Measurements from ENCODE around the gene CDCA4. TPM values are rescaled to one million over a fixed set of nuclear protein-coding genes. Genes with fewer than 3 reads are reported as not detected.

Gene CDCA4
- polyA plus RNA-seq, 3 donors from 2014 or later, result 14.5 to 18.3 (median 14.6) TPM

GRCh38 chr14:105023791-105024480 lies 3.1 kb upstream of the CDCA4 start:
- H3K27ac Mint-ChIP-seq, result peak overlapping the region in 4 of 6 donors; percentile 16 to 92 (median 62)
- H3K4me1 Mint-ChIP-seq, result peaks cover 28 to 41% of the 10 kb centered on the region in 2 donors
- peaks cover 0 to 4% (median 3%) of the 10 kb centered on the region in 3 donors for H3K36me3 Mint-ChIP-seq
- H3K27me3 Mint-ChIP-seq (ENCODE audit: low read depth in 3 of 3), result peaks cover 5 to 13% (median 10%) of the 10 kb centered on the region in 3 donors
- no peak for DNase-seq
- H3K9me3 Mint-ChIP-seq, result no peaks in the 10 kb centered on the region
- H3K4me3 Mint-ChIP-seq, result peak overlapping the region in 1 of 5 donors; percentile 20

GRCh38 chr14:105023144-105023543 lies 2.3 kb upstream of the CDCA4 start:
- Mint-ChIP-seq H3K27me3 (ENCODE audit: low read depth in 3 of 3) (peaks cover 6 to 13% (median 10%) of the 10 kb centered on the region in 3 donors), H3K36me3 (peaks cover 0 to 4% (median 0%) of the 10 kb centered on the region in 3 donors), H3K27ac (peak overlapping the region in 4 of 6 donors; percentile 16 to 92 (median 74)), H3K4me1 (peaks cover 31 to 48% of the 10 kb centered on the region in 2 donors), H3K4me3 (peak overlapping the region in 2 of 5 donors; percentile 6 to 20), H3K9me3 (no peaks in the 10 kb centered on the region)
- DNase-seq, result no peak

- peak overlapping the region in 3 of 5 donors; percentile 86 to 90 (median 87) for H3K4me3 Mint-ChIP-seq
- peak overlapping the region in 2 of 6 donors; percentile 85 to 88 for H3K27ac Mint-ChIP-seq
- peaks cover 32 to 54% of the 10 kb centered on the region in 2 donors for H3K4me1 Mint-ChIP-seq
- no peaks in the 10 kb centered on the region for H3K36me3 Mint-ChIP-seq
- peaks cover 6 to 13% (median 10%) of the 10 kb centered on the region in 3 donors for H3K27me3 Mint-ChIP-seq (ENCODE audit: low read depth in 3 of 3)
- DNase-seq, result no peak
- H3K9me3 Mint-ChIP-seq, result no peaks in the 10 kb centered on the region
These were observed 1.4 kb upstream of the CDCA4 start for GRCh38 chr14:105022276-105022670.

GRCh38 chr14:105021656-105022275 lies 883 bp upstream of the CDCA4 start:
- DNase-seq, result no peak
- Mint-ChIP-seq H3K36me3 (no peaks in the 10 kb centered on the region), H3K9me3 (no peaks in the 10 kb centered on the region), H3K4me1 (peaks cover 34 to 58% of the 10 kb centered on the region in 2 donors), H3K27me3 (ENCODE audit: low read depth in 3 of 3) (peaks cover 6 to 13% (median 10%) of the 10 kb centered on the region in 3 donors), H3K27ac (peak overlapping the region; percentile 85 to 93 (median 90)), H3K4me3 (peak overlapping the region; percentile 86 to 91 (median 87))

GRCh38 chr14:105019861-105020814 lies 745 bp downstream of the CDCA4 start:
- Mint-ChIP-seq H3K4me1 (peaks cover 50 to 64% of the 10 kb centered on the region in 2 donors), H3K4me3 (peak overlapping the region; percentile 86 to 92 (median 88)), H3K27ac (peak overlapping the region; percentile 91 to 95 (median 94)), H3K36me3 (no peaks in the 10 kb centered on the region), H3K27me3 (ENCODE audit: low read depth in 3 of 3) (peaks cover 8 to 12% (median 10%) of the 10 kb centered on the region in 3 donors), H3K9me3 (no peaks in the 10 kb centered on the region)
- peak; percentile 70 to 73 (median 71) for DNase-seq

- Mint-ChIP-seq H3K4me3 (peak overlapping the region in 3 of 5 donors; percentile 32 to 88 (median 86)), H3K4me1 (peaks cover 64 to 78% of the 10 kb centered on the region in 2 donors), H3K9me3 (no peaks in the 10 kb centered on the region), H3K27ac (peak overlapping the region in 1 of 6 donors; percentile 94), H3K36me3 (no peaks in the 10 kb centered on the region), H3K27me3 (ENCODE audit: low read depth in 3 of 3) (peaks cover 7 to 10% (median 8%) of the 10 kb centered on the region in 3 donors)
- DNase-seq, result no peak
These were observed 2.5 kb downstream of the CDCA4 start for GRCh38 chr14:105018414-105018813.

GRCh38 chr14:105015905-105016304 lies 5.0 kb downstream of the CDCA4 start:
- Mint-ChIP-seq H3K27ac (peak overlapping the region; percentile 57 to 90 (median 76)), H3K9me3 (no peaks in the 10 kb centered on the region), H3K27me3 (ENCODE audit: low read depth in 3 of 3) (peaks cover 3 to 6% (median 5%) of the 10 kb centered on the region in 3 donors), H3K4me1 (peaks cover 57 to 75% of the 10 kb centered on the region in 2 donors), H3K36me3 (no peaks in the 10 kb centered on the region), H3K4me3 (peak overlapping the region in 2 of 5 donors; percentile 27 to 48)
- DNase-seq, result no peak

- peak overlapping the region; percentile 2 to 65 (median 36) for H3K4me3 Mint-ChIP-seq
- H3K9me3 Mint-ChIP-seq, result no peaks in the 10 kb centered on the region
- DNase-seq, result peak in 1 of 3 donors; percentile 29
- peak overlapping the region; percentile 73 to 90 (median 76) for H3K27ac Mint-ChIP-seq
- H3K4me1 Mint-ChIP-seq, result peaks cover 57 to 74% of the 10 kb centered on the region in 2 donors
- peaks cover 2 to 6% (median 4%) of the 10 kb centered on the region in 3 donors for H3K27me3 Mint-ChIP-seq (ENCODE audit: low read depth in 3 of 3)
- H3K36me3 Mint-ChIP-seq, result no peaks in the 10 kb centered on the region
These were observed 5.6 kb downstream of the CDCA4 start for GRCh38 chr14:105015242-105015641.

- H3K27me3 Mint-ChIP-seq (ENCODE audit: low read depth in 3 of 3), result peaks cover 0 to 4% (median 0%) of the 10 kb centered on the region in 3 donors
- no peaks in the 10 kb centered on the region for H3K36me3 Mint-ChIP-seq
- no peak for DNase-seq
- peak overlapping the region; percentile 65 to 90 (median 74) for H3K27ac Mint-ChIP-seq
- peaks cover 50 to 68% of the 10 kb centered on the region in 2 donors for H3K4me1 Mint-ChIP-seq
- peak overlapping the region in 1 of 5 donors; percentile 41 for H3K4me3 Mint-ChIP-seq
- H3K9me3 Mint-ChIP-seq, result no peaks in the 10 kb centered on the region
These were observed 6.3 kb downstream of the CDCA4 start for GRCh38 chr14:105014631-105015030.

GRCh38 chr14:105014032-105014431 lies 6.9 kb downstream of the CDCA4 start:
- Mint-ChIP-seq H3K9me3 (no peaks in the 10 kb centered on the region), H3K4me3 (peak overlapping the region in 1 of 5 donors; percentile 41), H3K36me3 (no peaks in the 10 kb centered on the region), H3K27me3 (ENCODE audit: low read depth in 3 of 3) (peaks cover 0 to 4% (median 0%) of the 10 kb centered on the region in 3 donors), H3K4me1 (peaks cover 45 to 62% of the 10 kb centered on the region in 2 donors), H3K27ac (peak overlapping the region in 5 of 6 donors; percentile 65 to 90 (median 74))
- no peak for DNase-seq

GRCh38 chr14:105013150-105013785 lies 7.6 kb downstream of the CDCA4 start:
- Mint-ChIP-seq H3K4me3 (no peak overlapping the region), H3K36me3 (no peaks in the 10 kb centered on the region), H3K27ac (peak overlapping the region in 5 of 6 donors; percentile 5 to 90 (median 73)), H3K9me3 (no peaks in the 10 kb centered on the region), H3K4me1 (peaks cover 41 to 56% of the 10 kb centered on the region in 2 donors), H3K27me3 (ENCODE audit: low read depth in 3 of 3) (peaks cover 0 to 2% (median 0%) of the 10 kb centered on the region in 3 donors)
- no peak for DNase-seq

GRCh38 chr14:105012171-105012985 lies 8.5 kb downstream of the CDCA4 start:
- DNase-seq, result no peak
- Mint-ChIP-seq H3K36me3 (no peaks in the 10 kb centered on the region), H3K4me3 (no peak overlapping the region), H3K27me3 (ENCODE audit: low read depth in 3 of 3) (peaks cover 0 to 2% (median 0%) of the 10 kb centered on the region in 3 donors), H3K9me3 (no peaks in the 10 kb centered on the region), H3K4me1 (peaks cover 39 to 48% of the 10 kb centered on the region in 2 donors), H3K27ac (peak overlapping the region in 1 of 6 donors; percentile 12)

All from immature natural killer cell (primary cell).